Stimulated activated CD8-positive, alpha-beta memory T cell treated with anti-CD3 and anti-CD28 coated beads, Interleukin-4, amount 100 ng/mL, for 1 hour (primary cell): Measurements from ENCODE around the gene EED.

Source experiments
- DNase-seq, 2 donors: peaks; one replicate each; pipeline ENCODE4 v3.0.0-alpha.2; 2020; ENCODE audit warnings: low read depth in 2 of 2, low spot score in 1 of 2

The EED gene

GRCh38 chr11:86246293-86246675 is 1.7 kb downstream of the EED start:
- DNase-seq, result no peak

DNA sequence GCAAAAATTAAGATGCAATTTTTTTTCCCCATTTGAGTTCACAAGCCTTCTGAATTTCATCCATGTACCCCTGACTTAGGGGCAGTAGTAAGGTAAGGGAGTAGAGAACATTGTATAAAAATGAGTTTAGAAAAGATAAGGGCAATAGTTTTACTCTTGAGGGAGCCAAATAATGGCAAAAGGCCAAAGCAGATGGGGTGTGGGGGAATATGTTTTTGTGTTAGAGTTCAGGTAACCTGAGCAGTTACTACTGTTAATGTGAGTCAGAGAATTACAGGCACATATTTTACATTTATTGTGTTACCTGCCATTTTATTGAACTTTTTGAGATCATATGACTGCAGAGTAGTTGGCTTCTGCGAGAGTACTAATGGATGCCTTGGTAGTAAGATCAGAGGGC is 3.1 kb downstream of the EED start:
- no peak for DNase-seq

DNA sequence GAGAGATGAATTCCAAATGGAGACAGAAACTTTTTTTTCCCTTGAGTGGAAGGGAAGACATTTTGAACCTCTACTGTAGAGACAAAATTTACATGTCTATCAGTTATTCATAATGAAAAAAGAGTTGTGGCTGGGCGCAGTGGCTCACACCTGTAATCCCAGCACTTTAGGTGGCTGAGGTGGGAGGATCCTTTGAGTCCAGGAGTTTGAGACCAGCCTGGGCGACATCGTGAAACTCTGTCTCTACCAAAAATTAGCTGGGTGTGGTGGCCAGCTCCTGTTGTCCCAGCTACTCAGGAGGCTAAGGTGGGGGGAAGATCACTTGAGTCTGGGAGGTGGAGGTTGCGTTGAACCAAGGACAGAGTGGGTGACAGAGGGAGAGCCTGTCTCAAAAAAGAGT is 4.1 kb downstream of the EED start:
- no peak for DNase-seq

DNA sequence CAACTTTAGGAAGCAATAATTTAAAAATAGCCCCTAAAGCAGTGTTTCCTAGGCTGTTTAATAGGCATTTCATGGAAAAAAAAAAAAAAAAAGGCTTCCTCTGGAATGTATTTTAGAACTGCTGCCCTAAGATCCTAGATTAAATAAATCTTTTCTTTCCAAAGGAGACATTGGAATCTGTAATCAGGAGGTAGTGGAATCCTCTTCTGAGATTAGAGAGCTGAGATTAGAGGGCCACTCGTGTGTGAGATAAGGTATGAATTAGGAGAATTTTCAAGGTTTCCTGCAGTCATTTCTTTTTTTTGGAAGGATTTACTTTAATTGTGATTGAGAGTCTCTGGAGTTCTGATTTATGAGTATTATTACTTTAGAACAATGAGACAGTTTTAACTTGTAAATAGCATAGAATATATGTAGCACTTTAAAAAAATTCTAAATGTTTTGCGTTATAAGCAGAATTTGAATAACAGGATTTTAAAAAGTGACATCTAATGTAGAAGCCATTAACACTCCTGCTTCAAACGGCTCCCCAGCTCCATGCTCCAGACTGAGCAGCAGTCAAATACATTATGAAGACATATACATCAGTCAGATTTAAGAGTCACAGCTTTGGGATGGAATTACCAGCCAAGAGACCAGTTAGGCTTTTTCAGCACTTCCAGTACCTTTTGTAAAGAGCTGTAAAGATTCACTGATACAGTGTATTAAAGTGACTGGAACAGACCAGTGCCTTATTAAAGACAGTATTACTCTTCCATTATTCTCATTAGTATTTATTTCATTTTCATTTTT is 5.0 kb downstream of the EED start:
- no peak for DNase-seq

DNA sequence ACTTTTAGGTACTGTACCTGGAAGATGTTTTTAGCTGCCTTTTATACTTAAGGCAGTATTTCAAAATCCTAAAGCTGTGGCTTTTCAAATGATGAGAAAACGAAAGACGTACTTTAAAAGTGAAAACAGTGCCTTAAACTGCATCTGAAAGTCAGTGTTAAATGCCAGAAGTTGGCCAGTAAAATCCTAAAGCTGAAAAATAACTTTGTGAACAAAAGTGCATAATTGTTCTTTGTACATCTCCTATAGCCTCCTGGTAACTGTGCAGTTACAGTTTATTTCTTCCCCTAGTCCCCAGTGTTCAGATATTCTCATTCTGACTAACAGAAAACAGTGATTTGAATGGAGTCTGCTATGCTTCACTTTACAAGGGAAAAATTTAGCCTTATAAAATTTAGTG is 6.8 kb downstream of the EED start:
- DNase-seq, result no peak

- DNase-seq, result no peak
Measured at GRCh38 chr11:86255896-86256295, 11.3 kb downstream of the EED start.

DNA sequence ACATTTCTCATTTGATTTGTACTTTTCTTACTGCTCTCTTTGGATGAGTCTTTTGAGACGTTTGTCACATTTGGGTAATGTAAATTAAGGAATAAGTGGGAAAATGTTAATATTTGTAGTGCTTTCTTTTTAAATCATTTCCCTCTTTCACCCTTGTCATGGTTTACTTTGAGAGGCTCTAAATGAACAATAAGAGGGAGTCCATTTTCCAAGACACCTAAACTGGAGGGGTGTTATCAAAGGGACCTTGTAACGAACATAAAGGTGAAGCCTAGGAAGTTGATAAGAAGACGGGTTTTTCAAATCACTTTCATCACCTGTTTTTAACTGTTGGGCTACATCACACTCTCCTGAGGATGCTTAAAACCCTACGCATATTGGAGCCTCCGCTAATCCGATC is 12.1 kb downstream of the EED start:
- DNase-seq, result no peak

DNA sequence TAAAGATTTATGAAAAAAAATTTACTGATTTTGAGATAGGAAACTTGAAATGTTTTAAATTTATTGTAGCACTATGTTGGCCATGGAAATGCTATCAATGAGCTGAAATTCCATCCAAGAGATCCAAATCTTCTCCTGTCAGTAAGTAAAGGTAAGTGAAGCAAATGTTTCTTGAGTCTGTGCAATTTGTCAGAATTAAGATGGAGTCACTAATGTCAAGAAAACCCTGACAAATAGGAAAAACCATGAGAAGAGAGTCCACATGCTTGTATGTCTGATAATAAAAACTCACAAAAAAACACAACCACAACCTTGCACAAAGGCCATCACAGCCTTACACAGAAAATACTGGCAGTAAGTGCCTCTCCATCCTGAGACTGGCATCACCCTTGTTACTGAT is 12.9 kb downstream of the EED start:
- DNase-seq, result no peak

DNA sequence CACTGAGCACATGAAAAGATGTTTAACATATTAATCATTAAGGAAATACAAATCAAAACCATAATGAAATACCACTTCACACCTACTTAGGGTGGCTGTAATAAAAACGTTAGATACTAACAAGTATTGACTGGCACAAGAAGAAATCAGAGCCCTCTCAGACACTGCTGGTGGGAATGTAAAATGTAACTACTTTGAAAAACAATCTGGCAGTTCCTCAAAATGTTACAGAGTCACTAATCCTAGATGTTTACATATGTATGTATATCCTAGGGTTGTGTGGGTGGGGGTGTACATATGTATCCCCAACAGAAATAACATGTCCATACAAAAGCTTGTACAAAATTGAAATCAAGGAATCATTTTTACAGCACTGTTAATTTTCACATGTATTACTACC is 15.2 kb downstream of the EED start:
- no peak for DNase-seq

GRCh38 chr11:86261328-86261727 is 16.8 kb downstream of the EED start:
- no peak for DNase-seq

DNA sequence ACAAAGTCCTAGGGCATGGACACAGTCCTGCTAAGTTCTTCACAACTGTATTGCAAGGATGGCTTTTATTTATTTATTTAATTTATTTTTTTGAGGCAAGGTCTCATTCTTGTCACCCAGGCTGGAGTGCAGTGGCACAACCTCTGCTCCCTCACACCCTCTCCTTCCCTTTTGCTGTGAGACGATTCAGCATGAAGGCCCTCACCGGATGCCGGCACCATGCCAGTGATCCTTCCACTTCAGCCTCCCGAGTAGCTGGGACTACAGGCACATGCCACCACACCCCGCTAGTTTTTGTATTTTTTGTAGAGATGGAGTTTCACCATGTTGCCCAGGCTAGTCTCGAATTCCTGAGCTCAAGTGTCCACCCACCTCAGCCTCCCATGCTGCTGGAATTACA is 17.8 kb downstream of the EED start:
- no peak for DNase-seq

DNA sequence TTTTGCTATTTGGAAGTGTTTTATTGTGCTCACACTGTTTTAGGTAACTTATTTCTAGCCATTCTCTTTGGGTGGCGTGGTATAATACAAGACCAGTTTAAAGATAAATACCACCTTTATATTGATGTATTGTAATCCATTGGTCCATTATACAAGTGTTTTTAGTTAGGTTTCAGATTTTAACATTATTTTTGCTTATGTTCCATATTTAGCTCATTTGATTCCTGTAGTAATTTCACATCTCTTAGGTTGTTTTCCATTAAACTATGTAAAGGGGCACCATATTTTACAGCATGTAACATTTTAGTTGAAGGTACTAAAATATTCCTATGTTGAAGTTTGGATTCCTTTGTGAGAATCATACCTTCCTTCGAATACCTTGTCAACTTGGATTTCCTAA is 20.1 kb downstream of the EED start:
- no peak for DNase-seq

GRCh38 chr11:86265194-86265593 is 20.6 kb downstream of the EED start:
- DNase-seq, result no peak

DNA sequence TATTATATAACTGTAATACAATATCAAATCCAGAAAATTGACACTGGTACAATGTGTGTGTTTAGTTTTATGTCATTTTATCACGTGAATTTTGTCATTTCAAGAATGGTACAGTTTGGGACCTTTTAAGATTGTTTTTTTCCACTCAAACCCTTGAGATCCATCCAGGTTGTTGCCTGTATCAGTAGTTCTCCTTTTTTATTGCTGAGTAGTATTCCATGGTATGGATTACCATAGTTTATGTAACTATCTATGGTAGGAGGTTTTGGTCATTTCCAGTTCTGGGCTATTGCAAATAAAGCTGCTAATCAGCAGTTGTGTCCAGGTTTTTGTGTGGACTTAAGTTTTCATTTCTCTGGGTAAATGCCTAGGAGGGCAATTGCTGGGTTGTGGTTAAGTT is 25.1 kb downstream of the EED start:
- DNase-seq, result no peak

- no peak for DNase-seq
Measured at GRCh38 chr11:86274503-86274902, 29.9 kb downstream of the EED start.

DNA sequence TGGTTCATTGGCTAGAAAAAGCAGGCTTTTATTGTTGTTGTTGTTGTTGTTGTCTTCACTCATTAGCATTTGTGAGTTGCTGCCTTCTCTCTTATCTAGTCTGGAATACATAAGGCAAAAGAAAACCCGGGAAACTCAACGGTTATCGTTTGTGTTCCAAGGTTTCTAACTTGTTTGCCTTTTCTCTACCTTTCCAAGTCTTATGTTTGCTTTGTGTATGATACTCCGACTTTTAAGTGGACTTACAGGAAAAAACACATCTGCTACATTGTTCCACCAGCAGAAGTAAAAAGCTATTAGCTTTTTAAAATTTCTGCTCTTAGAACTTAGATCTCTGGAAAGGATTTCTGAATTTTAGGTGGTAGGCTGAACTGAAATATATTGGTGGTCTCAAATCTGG is 30.4 kb downstream of the EED start:
- no peak for DNase-seq

DNA sequence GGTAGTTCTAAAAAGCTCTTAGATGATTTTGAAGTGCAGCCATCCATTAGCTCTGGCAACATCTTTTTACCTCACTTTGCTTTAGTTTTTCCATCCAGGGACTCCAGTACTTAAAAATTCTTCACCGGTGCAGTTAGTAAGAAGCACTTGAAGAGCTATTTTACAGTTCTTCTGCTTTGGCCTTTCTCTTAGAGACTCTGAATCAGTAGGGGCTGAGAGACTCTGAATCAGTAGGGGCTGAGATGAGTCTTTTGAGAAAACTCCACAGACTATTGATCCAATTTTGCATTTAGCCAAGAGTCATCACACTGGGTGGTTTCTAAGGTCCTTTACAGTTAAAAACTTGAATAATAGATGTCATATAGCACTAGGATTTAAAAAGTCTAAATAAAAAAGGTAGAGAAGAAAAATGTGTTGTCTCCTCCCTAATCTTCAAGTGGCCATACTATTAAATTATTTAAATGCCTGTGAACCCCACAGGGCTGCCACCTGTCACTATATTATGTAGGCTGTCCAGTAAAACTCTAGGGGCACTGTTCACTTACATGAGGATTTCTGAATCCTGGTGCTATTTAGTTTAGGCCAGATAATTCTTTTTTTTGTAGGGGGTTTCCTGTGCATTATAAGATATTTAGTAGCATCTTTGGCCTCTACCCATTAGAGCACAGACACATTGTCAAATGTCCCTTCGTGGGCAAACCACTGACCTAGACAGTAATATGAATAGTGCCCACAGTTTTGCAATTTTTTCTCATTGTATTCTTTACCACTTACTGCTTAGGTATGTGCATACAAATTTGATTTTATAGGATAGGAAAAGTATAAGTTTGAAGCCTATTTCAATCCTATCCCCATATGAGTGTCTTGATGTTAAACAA is 31.2 kb downstream of the EED start:
- DNase-seq, result no peak

- DNase-seq, result no peak
Measured at GRCh38 chr11:86277741-86278140, 33.2 kb downstream of the EED start.

DNA sequence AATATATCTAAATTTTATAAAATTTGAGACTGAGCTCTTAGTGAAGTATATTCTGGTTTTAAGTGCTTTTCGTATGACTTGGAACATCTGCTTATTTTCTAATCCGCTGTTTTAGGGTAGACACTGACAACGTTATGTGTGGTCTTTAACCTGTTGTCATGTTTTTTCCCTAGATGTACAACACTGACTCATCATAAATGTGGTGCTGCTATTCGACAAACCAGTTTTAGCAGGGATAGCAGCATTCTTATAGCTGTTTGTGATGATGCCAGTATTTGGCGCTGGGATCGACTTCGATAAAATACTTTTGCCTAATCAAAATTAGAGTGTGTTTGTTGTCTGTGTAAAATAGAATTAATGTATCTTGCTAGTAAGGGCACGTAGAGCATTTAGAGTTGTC is 33.7 kb downstream of the EED start:
- no peak for DNase-seq

GRCh38 chr11:86279747-86280146 is 35.2 kb downstream of the EED start:
- no peak for DNase-seq

- no peak for DNase-seq
Measured at GRCh38 chr11:86287468-86287796, 42.9 kb downstream of the EED start.

DNA sequence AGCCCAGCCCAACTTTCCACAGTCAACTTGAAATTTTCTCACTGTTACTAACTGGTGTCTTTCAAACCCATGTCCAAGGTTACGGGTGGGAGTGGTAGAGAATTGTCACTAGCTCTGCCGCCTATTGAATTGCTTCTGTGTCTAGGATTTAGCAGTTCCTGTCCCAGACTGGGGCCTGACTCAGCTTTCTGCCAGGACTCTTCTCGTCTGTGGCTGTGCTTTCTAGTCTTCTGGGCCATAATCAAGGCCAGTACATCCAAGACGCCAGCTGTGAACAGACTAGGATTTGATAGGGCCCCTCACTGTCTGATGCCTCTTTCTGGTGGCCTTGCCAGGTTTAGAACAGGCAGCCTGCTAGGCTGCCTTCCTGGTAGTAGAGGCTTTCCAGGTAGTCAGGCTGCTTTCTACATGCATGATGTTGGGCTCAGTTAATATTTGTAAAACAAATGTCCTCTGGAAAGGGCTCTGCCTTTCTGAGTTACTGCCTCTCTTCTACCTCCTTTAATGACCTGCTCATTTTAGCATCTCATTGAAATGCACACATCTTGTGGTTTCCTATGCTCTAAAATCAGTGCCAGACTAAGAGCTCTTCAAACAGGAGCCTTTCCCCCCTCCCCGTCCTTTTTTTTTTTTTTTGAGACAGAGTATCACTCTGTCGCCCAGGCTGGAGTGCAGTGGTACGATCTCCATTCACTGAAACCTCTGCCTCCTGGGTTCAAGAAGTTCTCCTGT is 44.4 kb downstream of the EED start:
- DNase-seq, result no peak
